Posterior vena cava (tissue), 2 donors: Measurements from ENCODE around the gene SLC39A11. TPM values are rescaled to one million over a fixed set of nuclear protein-coding genes. Genes with fewer than 3 reads are reported as not detected.
"Not testable (repeated sequence)": the region's sequence is repeated elsewhere in the genome, so short reads cannot be mapped to it uniquely, and the experiment has no call there.

ENCODE experiments used
- DNase-seq: peaks from one replicate; pipeline ENCODE4 v3.0.0-alpha.2; 2020; ENCODE audit warnings: low spot score
- intact Hi-C, 2 donors: fragments of 100-400 bp; cut with DNase I; formaldehyde crosslinking; loops; one replicate each; pipeline versions ENCODE4 v1.14.1 to v1.14.2; 2022 to 2023
- long read RNA-seq, 2 donors: library from polyadenylated mRNA; unstranded; transcript quantifications; one replicate each; pipeline ENCODE4 v2.0.0, GENCODE V29; 2020 to 2021
- total RNA-seq, 2 donors: library from RNA; stranded (reverse); fragmentation: NEBNext Ultra II Directional; extraction: Animal tissue kit (Norgen Biotek cat#: 25700); gene quantifications; one replicate each; pipeline ENCODE4 v1.2.1, GENCODE V29; 2021
- donor health status: DM: yes; HTN: yes; CAD: no.
- donor health status: DM: yes; HTN: yes; CAD: no.

The SLC39A11 gene, protein sequence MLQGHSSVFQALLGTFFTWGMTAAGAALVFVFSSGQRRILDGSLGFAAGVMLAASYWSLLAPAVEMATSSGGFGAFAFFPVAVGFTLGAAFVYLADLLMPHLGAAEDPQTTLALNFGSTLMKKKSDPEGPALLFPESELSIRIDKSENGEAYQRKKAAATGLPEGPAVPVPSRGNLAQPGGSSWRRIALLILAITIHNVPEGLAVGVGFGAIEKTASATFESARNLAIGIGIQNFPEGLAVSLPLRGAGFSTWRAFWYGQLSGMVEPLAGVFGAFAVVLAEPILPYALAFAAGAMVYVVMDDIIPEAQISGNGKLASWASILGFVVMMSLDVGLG
- 10 to 100 TPM; 20.6 to 25.8 TPM for total RNA-seq
- long read RNA-seq, donor 1, partial matches to known transcripts = 2 of 11 reads
- long read RNA-seq, donor 1, other reads (novel, unspliced or antisense) = 6 of 11 reads
- long read RNA-seq, donor 2, transcript SLC39A11-201 (10 exons, 2,737 nt) = minor isoform, 5 of 24 reads
- long read RNA-seq, donor 2, transcript SLC39A11-202 (10 exons, 2,752 nt) = major isoform, 8 of 24 reads
- long read RNA-seq, donor 2, partial matches to known transcripts = 2 of 24 reads
- long read RNA-seq, donor 2, other reads (novel, unspliced or antisense) = 8 of 24 reads

GRCh38 chr17:73092523-73093135 is at the start of gene SLC39A11:
Gene SLC39A11, minus strand, starts transcription at chr17:73092688. Its CDS starts 3,924 bp downstream, at chr17:73088764.
- DNase-seq = peak; percentile 98
- intact Hi-C loops = loop anchor here (10.0 kb wide), 2 partner anchors 108 to 1682 kb away; partner anchors contain the start of gene NAT9 (in 1 of the 2)

DNA sequence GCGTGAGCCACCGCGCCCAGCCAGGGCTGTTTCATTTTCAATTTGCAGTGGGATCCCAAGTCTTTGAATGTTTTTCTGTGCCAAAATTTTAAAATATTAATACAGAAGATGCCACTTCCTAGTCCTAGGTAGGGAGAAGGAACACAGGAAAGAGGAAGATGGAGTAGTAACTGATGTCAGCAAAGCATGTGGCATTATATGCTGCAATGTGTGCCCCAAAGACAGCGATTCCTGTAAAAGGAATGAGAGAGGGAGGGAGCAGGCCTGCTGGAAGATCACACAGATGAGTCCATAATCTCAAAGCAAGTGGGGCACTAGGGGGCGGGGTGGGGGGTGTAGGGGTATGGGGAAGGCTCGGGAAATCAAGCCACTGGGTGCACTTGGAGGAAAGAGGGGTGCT is 48.9 kb upstream of the SLC39A11 start:
- no peak for DNase-seq
- intact Hi-C loops = no loop called here

GRCh38 chr17:73140566-73140965 is 48.1 kb upstream of the SLC39A11 start:
- intact Hi-C loops = no loop called here
- DNase-seq = no peak

- no peak for DNase-seq
- intact Hi-C loops = no loop called here
Measured at GRCh38 chr17:73139296-73139695, 46.8 kb upstream of the SLC39A11 start.

DNA sequence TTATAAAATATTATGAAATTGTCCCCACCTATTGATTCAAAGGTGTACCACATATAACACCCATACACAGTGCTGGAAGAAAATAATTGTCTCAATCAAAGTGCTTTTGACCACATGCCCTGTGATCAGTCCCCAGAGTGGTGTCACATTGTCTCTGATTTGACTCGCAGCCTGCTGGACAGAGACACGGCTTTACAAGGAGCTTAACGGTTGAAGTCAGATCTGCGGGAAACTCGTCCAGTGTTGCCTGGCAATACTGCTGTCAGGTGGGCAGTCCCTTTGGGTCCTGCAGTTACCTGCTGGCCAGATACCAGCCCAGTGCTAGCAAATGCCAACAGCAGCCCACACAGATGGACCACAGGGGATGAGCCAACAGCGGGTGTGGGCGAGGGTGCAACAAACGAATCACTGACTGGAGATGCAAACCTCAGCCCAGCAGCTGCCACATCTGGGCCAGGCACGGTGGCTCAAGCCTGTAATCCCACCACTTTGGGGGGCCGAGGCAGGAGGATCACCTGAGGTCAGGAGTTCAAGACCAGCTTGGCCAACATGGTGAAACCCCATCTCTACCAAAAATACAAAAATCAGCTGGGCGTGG is 46.2 kb upstream of the SLC39A11 start:
- DNase-seq = no peak
- intact Hi-C loops = no loop called here

DNA sequence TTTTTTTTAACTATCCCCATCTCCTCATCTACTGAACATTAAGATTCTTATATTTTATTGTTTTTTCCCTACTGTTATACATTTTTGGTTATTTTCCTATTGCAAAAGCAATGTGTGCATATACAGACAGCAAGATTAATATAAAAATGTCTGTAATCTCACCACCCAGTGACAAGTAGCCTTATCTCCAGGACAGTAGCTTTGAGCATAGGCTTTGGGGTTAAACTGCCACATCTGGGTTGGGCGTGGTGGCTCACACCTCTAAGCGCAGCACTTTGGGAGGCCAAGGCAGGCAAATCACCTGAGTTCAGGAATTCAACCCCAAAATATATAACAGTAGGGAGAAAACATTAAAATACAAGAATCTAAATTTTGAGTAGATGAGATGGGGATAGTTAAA is 44.9 kb upstream of the SLC39A11 start:
- intact Hi-C loops = no loop called here
- no peak for DNase-seq

DNA sequence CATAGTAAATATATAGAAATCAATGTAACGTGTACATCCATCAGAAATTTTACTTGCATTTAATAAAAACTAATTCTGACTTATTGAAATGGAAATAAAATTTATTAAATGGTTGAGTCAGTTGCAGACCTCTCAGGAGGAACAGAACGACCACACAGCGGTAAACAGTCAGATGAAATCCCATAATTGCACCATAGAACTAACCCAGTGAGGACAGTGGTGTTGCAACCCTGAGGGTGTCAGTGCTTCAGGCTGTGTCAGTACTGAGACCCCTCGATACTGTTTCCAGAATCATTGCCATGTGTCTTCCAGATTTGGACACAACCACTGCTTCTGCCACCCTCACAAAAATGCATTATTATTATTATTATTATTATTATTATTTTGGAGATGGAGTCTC is 43.3 kb upstream of the SLC39A11 start:
- intact Hi-C loops = no loop called here
- no peak for DNase-seq

- intact Hi-C loops = no loop called here
- DNase-seq = no peak
Measured at GRCh38 chr17:73133911-73134649, 41.6 kb upstream of the SLC39A11 start.

GRCh38 chr17:73132085-73132492 is 39.6 kb upstream of the SLC39A11 start:
- intact Hi-C loops = no loop called here

DNA sequence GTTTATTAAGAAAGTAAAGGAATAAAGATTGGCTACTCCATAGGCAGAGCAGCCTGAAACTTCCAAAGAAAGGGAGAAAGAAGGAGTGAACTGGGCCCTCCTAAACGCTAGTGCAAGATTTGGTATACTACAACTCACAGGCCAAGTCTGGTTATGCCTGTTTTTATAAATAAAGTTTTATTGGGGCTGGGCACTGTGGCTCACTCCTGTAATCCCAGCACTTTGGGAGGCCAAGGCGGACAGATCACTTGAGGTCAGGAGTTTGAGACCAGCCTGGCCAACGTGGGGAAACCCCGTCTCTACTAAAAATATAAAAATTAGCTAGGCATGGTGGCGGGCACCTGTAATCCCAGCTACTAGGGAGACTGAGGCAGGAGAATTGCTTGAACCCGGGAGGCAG is 39.0 kb upstream of the SLC39A11 start:
- DNase-seq, intact Hi-C loops: not testable (repeated sequence)

More at GRCh38 chr17:73132085-73132492, 39.6 kb upstream of the SLC39A11 start:
- no peak for DNase-seq

DNA sequence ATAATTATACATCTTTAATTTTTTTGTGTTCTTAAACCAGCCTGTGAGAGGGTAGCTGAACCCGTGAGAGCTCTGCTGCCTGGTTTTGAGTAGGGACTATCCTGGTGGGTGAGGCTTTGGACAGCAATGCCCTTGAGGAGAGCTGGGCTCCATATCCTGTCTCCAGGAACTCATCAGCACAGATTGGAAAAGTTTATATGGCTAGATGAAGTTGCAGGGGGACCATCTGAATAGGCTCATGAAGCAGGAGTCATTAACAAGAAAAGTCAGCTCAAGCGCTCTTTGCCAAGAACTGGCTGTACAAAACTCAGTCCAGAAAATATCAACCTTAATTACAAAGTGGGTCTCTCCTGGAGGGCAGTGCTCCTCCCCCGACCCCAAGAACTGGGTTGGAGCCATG is 38.5 kb upstream of the SLC39A11 start:
- intact Hi-C loops = no loop called here
- no peak for DNase-seq

DNA sequence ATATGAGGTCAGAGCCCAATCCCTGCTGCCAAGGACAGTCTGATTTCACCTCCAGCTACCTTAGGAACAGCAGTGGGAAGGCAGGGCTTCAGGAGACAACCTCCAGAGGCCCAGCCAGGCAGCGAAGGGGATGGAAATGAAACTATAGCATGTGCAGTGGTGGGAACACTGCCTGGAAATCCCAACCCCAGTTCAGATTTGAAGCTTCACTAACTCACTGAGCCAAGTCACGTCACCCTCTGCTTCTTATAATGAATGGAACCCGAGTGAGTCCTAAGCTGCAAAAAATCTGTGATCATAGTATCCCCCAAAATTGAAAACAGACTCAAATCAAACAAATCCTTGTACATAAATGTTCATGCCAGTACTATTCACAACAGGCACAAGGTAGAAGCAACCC is 36.0 kb upstream of the SLC39A11 start:
- intact Hi-C loops = no loop called here
- no peak for DNase-seq

- no peak for DNase-seq
- intact Hi-C loops = no loop called here
Measured at GRCh38 chr17:73126716-73127473, 34.4 kb upstream of the SLC39A11 start.

GRCh38 chr17:73123606-73124320 is 31.3 kb upstream of the SLC39A11 start:
- DNase-seq = no peak
- intact Hi-C loops = no loop called here

DNA sequence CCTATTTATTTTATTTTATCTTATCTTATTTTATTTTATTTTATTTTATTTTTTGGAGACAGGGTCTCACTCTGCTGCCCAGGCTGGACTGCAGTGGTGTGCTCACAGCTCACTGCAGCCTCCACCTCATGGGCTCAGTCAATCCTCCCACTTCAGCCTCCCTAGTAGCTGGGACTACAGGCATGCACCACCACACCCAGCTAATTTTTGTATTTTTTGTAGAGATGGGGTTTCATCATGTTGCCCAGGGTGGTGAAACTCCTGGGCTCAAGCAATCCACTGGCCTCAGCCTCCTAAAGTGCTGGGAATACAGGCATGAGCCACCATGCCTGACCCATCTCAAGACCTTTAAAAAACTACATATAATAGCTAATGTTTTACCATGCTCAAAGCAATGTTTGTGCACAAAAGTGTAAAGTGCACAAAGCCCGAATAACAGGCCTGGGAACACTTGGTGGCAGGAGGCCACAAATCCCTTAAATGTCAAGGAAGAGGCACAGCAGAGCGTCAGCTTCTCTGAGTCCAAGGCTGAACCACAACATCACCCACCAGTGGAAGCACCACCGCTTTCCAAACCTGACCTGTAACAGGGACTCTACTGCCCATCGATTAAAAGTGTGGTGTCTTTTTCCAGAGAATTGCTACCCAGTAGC is 30.6 kb upstream of the SLC39A11 start:
- intact Hi-C loops = no loop called here
- DNase-seq = no peak

DNA sequence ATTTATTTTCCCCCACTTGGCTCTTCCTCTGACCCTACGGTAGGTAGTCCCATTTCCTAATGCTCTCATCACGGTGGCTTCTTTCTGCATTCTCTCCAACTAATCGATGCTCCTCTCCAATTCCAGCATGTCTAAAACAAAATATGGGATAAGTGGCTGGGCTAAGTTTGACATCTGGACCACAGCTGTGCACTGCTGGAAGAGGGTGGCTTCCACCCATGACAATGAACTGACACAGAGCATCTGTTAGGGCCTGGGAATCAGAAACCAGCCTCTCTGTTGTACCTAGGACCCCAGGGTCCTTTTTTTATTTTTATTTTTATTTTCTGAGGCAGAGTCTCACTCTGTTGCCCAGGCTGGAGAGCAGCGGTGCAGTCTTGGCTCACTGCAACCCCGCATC is 29.0 kb upstream of the SLC39A11 start:
- DNase-seq = no peak
- intact Hi-C loops = no loop called here

GRCh38 chr17:73119631-73120030 is 27.1 kb upstream of the SLC39A11 start:
- no peak for DNase-seq
- intact Hi-C loops = no loop called here
